ENCODE results near the gene ARHGAP26. TPM values are rescaled to one million over a fixed set of nuclear protein-coding genes. Genes with fewer than 3 reads are reported as not detected.

ARHGAP26 gene
- total and polyA plus RNA-seq, 2 of the 4 experiments (the other 2 are of a cell fraction), result 0.54 to 0.56 TPM

DNA sequence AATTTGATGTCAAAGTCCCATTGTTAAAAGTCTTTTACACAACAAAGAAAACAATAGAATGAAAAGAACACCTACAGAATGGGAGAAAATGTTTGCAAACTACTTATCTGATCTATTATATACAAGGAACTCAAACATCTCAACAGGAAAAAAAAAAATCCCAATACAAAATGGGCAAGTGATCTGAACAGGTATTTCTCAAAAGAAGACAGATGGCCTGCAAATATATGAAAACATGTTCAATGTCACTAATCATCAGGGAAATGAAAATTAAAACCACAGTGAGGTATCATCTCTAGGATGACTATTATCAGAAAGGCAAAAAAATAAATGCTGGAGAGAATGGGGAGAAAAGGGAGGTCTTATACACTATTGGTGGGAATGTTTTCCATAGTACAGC is 301.8 kb downstream of the ARHGAP26 start:
- in situ Hi-C loops (cut with MboI; ENCODE audit: low sequenced_read_pairs) (no loop called here), dilution Hi-C loops (cut with HindIII; ENCODE audit: low sequenced_read_pairs, unreplicated experiment) (no loop called here), intact Hi-C loops (cut with micrococcal nuclease) (no loop called here)
- ATAC-seq (ENCODE audit: low read depth) (no peak), DNase-seq (no peak)
- Histone ChIP-seq H2AK5ac (ENCODE audit: low read depth, low read length) (no peak overlapping the region), H3K27ac (ENCODE audit: insufficient read depth, low read length) (no peak overlapping the region), H2BK20ac (ENCODE audit: low read depth, low read length) (no peak overlapping the region), H4K8ac (ENCODE audit: low read depth in 2 of 2, low read length in 2 of 2) (no peak overlapping the region), H2BK5ac (ENCODE audit: low read depth, low read length, poor library complexity, severe bottlenecking) (no peak overlapping the region), H3K9ac (ENCODE audit: low read depth, low read length) (no peak overlapping the region), H4K5ac (ENCODE audit: low read depth, low read length) (no peak overlapping the region), H3K56ac (ENCODE audit: extremely low read depth, insufficient read depth, low read length) (no peak overlapping the region), H3K9me3 (ENCODE audit: control insufficient read depth, insufficient read depth, low read length) (no peaks in the 10 kb centered on the region), H3K27me3 (ENCODE audit: control insufficient read depth, insufficient read depth, low read length) (no peaks in the 10 kb centered on the region), H3K4ac (ENCODE audit: low read depth, low read length) (no peak overlapping the region), H3K9me1 (ENCODE audit: insufficient read depth, low read length) (0 out of 2 replicates have a peak, but pooled peaks cover 3% of the 10 kb centered on the region), H4K20me1 (ENCODE audit: insufficient read depth, low read length) (no peaks in the 10 kb centered on the region), H2AFZ (replicated peaks; ENCODE audit: low read length, poor library complexity) (no peak overlapping the region), H3K14ac (replicated peaks; ENCODE audit: low read depth, low read length) (no peak overlapping the region), H2AK9ac (replicated peaks; ENCODE audit: low read depth, low read length, poor library complexity) (no peak overlapping the region), H2BK120ac (ENCODE audit: low read depth, low read length) (no peak overlapping the region), H3K4me1 (ENCODE audit: control insufficient read depth, insufficient read depth, low read length) (peaks cover 6% of the 10 kb centered on the region), H2BK15ac (ENCODE audit: low read depth, low read length) (no peak overlapping the region), H4K91ac (ENCODE audit: insufficient read depth, low read depth, low read length) (no peak overlapping the region), H3K36me3 (ENCODE audit: control insufficient read depth, insufficient read depth, low read length) (no peaks in the 10 kb centered on the region), H3K18ac (ENCODE audit: low read depth, low read length) (no peak overlapping the region), H3K4me2 (ENCODE audit: low read depth, low read length) (no peak overlapping the region), H3K4me3 (ENCODE audit: insufficient read depth, low read depth, low read length) (no peak overlapping the region), H3K23ac (ENCODE audit: low read depth, low read length) (no peak overlapping the region), H3K79me1 (ENCODE audit: low read depth in 1 of 2, low read length in 2 of 2) (no peaks in the 10 kb centered on the region)
- ChIA-PET CTCF (no interaction called here), POLR2A (ENCODE audit: unreplicated experiment) (no interaction called here)
- TF ChIP-seq MXI1 (IDR thresholded peaks at IDR 0.05; ENCODE audit: borderline replicate concordance, low read depth, low read length), result no peak
- TF ChIP-seq, protein P1, sequence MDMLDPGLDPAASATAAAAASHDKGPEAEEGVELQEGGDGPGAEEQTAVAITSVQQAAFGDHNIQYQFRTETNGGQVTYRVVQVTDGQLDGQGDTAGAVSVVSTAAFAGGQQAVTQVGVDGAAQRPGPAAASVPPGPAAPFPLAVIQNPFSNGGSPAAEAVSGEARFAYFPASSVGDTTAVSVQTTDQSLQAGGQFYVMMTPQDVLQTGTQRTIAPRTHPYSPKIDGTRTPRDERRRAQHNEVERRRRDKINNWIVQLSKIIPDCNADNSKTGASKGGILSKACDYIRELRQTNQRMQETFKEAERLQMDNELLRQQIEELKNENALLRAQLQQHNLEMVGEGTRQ (IDR thresholded peaks at IDR 0.05; ENCODE audit: low read depth, low read length), result no peak
- BruUV-seq (replicated peaks), result no TSS peak
